Prostate gland (tissue), 2 donors: ENCODE measurements around the gene WSB2.

Experiments used
- POLR2A ChIP-seq: fragments of 450-650 bp; IDR thresholded peaks from one replicate; pipeline ENCODE4 v1.6.1; 2016; ENCODE audit warnings: antibody characterized with exemption, mild to moderate bottlenecking
- TF ChIP-seq, protein P1 (sequence below), 4 experiments: fragments of 200-600 bp in 2 of 4; fragments of 450-650 bp in 2 of 4; sonication (generic) in 2 of 4; IDR thresholded peaks; 1 replicate in 3 of 4; 2 replicates in 1 of 4; pipeline ENCODE4 v1.5.1; 2016 to 2019; ENCODE audit warnings: antibody characterized with exemption in 4 of 4, mild to moderate bottlenecking in 2 of 4, moderate library complexity in 2 of 4

DNA sequence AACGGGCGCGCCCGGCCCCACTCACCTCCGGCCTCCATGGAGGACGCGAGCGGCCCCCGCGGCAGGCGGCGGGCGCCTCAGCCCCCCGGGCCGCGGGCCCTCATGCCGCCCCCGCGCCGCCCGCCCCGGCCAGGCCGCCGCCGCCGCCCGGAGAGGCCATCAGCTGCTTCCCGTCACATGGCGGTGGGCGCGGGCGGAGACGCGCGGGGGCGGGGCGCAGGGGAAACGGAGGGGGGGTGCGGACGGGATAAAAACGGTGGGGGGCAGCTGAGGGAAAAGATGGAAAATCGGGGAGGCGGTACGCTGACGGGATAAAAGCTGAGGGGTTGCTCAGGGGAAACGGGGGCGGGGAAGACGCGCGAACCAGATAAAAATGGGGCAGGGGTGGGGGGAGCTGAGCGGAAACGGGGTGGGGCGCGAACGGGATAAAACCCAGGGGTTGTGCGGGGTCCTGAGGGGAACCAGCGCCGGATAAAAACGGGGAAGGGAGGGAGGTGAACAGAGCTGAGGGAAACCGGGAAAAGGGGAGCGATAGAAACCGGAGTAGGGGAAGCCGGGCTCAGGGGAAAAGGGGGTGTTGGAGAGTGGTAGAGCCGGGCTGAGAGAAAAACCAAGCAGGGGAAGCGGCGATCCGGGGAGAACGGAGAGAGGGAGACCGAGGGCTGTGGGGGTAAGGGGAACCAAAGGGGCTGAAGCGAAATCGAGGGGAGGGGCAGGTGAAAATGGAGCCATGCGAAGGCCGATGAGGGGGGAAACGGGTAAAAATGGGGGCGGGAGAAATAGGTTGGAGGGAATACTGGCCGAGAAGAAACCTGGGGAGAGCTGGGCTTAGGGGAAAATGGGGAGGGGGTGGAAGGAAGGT, at the start of gene WSB2:
- TF ChIP-seq, protein P1, sequence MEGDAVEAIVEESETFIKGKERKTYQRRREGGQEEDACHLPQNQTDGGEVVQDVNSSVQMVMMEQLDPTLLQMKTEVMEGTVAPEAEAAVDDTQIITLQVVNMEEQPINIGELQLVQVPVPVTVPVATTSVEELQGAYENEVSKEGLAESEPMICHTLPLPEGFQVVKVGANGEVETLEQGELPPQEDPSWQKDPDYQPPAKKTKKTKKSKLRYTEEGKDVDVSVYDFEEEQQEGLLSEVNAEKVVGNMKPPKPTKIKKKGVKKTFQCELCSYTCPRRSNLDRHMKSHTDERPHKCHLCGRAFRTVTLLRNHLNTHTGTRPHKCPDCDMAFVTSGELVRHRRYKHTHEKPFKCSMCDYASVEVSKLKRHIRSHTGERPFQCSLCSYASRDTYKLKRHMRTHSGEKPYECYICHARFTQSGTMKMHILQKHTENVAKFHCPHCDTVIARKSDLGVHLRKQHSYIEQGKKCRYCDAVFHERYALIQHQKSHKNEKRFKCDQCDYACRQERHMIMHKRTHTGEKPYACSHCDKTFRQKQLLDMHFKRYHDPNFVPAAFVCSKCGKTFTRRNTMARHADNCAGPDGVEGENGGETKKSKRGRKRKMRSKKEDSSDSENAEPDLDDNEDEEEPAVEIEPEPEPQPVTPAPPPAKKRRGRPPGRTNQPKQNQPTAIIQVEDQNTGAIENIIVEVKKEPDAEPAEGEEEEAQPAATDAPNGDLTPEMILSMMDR (IDR thresholded peaks at IDR 0.05): no peak
- TF ChIP-seq POLR2A: no peak
